Coronary artery (tissue), 2 donors: ENCODE measurements around the gene ZG16.
"Not testable (repeated sequence)": the region's sequence is repeated elsewhere in the genome, so short reads cannot be mapped to it uniquely, and the experiment has no call there.

ENCODE experiments used
- DNase-seq: peaks from one replicate; pipeline ENCODE4 v3.0.0-alpha.2; 2017; ENCODE audit warnings: low spot score
- H3K27ac ChIP-seq, 2 donors: fragments of 200-600 bp; sonication (generic); one replicate each; pipeline ENCODE4 v1.5.1; 2016 to 2019
- H3K4me3 ChIP-seq: fragments of 200-600 bp; sonication (generic); 2 replicates; pipeline ENCODE4 v1.5.1; 2016; ENCODE audit warnings: mild to moderate bottlenecking, moderate library complexity
- CTCF ChIP-seq: fragments of 200-600 bp; sonication (generic); IDR thresholded peaks from one replicate; pipeline ENCODE4 v1.5.1; 2019; ENCODE audit warnings: antibody characterized with exemption

The ZG16 gene

GRCh38 chr16:29777576-29778350 is at the start of gene ZG16:
TSS of gene ZG16 (plus strand) at chr16:29778256. CDS start at chr16:29779267, 1,011 bp downstream.
- Histone ChIP-seq H3K4me3 (no peak within 1 kb of the TSS), H3K27ac (no peak within 1 kb of the TSS)
- no peak for DNase-seq
- TF ChIP-seq CTCF = no peak

- peak overlapping the region; percentile 40 for H3K4me3 ChIP-seq
- DNase-seq = no peak
- no peak overlapping the region for H3K27ac ChIP-seq
- peak; percentile 25 for TF ChIP-seq CTCF
Observed at GRCh38 chr16:29729116-29729521, 48.9 kb upstream of the ZG16 start.

GRCh38 chr16:29730649-29731048 is 47.4 kb upstream of the ZG16 start:
- no peak for DNase-seq
- H3K4me3 ChIP-seq = no peak overlapping the region
- no peak overlapping the region for H3K27ac ChIP-seq
- no peak for TF ChIP-seq CTCF

GRCh38 chr16:29731768-29732601 is 46.1 kb upstream of the ZG16 start:
- not testable (repeated sequence) for H3K4me3 ChIP-seq, DNase-seq, H3K27ac ChIP-seq

GRCh38 chr16:29734786-29735185 is 43.3 kb upstream of the ZG16 start:
- no peak for DNase-seq
- no peak for TF ChIP-seq CTCF
- Histone ChIP-seq H3K27ac (no peak overlapping the region), H3K4me3 (no peak overlapping the region)

GRCh38 chr16:29736112-29736511 is 41.9 kb upstream of the ZG16 start:
- TF ChIP-seq CTCF = no peak
- Histone ChIP-seq H3K27ac (no peak overlapping the region), H3K4me3 (no peak overlapping the region)
- DNase-seq = no peak

- no peak for TF ChIP-seq CTCF
- DNase-seq = no peak
- H3K27ac ChIP-seq = no peak overlapping the region
- H3K4me3 ChIP-seq = no peak overlapping the region
Observed at GRCh38 chr16:29736764-29737163, 41.3 kb upstream of the ZG16 start.
